Parathyroid adenoma (tissue), 2 donors: ENCODE measurements around the gene RGPD8.
"Not testable (repeated sequence)": the region's sequence is repeated elsewhere in the genome, so short reads cannot be mapped to it uniquely, and the experiment has no call there.

Experiments
- H2AFZ ChIP-seq: fragments of 300-600 bp; sonication (generic); one replicate; pipeline ENCODE4 v1.7.0; 2017; ENCODE audit warnings: antibody characterized with exemption, mild to moderate bottlenecking
- H3K27ac ChIP-seq: fragments of 300-600 bp; sonication (generic); one replicate; pipeline ENCODE4 v1.7.0; 2017
- H3K27me3 ChIP-seq: fragments of 300-600 bp; sonication (generic); one replicate; pipeline ENCODE4 v1.7.0; 2017; ENCODE audit warnings: low read length; ENCODE audit not compliant: control insufficient read depth, insufficient read depth
- H3K36me3 ChIP-seq: fragments of 300-600 bp; sonication (generic); one replicate; pipeline ENCODE4 v1.7.0; 2017; ENCODE audit warnings: low read length; ENCODE audit not compliant: control insufficient read depth, insufficient read depth
- H3K4me1 ChIP-seq: fragments of 300-600 bp; sonication (generic); one replicate; pipeline ENCODE4 v1.7.0; 2017; ENCODE audit warnings: control low read depth
- H3K4me2 ChIP-seq: fragments of 300-600 bp; sonication (generic); one replicate; pipeline ENCODE4 v1.7.0; 2017; ENCODE audit warnings: low read length
- H3K4me3 ChIP-seq: fragments of 300-600 bp; sonication (generic); one replicate; pipeline ENCODE4 v1.7.0; 2017; ENCODE audit warnings: low read depth, low read length
- H3K79me2 ChIP-seq: fragments of 300-600 bp; sonication (generic); one replicate; pipeline ENCODE4 v1.7.0; 2017; ENCODE audit warnings: control low read depth
- H3K9ac ChIP-seq: fragments of 300-600 bp; sonication (generic); one replicate; pipeline ENCODE4 v1.7.0; 2017; ENCODE audit warnings: mild to moderate bottlenecking
- H3K9me3 ChIP-seq: fragments of 300-600 bp; sonication (generic); one replicate; pipeline ENCODE4 v1.7.0; 2017; ENCODE audit warnings: low read length; ENCODE audit not compliant: control insufficient read depth
- TF ChIP-seq, protein P1 (sequence below): fragments of 300-600 bp; sonication (generic); IDR thresholded peaks from one replicate; pipeline ENCODE4 v1.7.0; 2017; ENCODE audit warnings: antibody characterized with exemption, mild to moderate bottlenecking
- donor health status: primary hyperparathyroidism.

RGPD8 gene

DNA sequence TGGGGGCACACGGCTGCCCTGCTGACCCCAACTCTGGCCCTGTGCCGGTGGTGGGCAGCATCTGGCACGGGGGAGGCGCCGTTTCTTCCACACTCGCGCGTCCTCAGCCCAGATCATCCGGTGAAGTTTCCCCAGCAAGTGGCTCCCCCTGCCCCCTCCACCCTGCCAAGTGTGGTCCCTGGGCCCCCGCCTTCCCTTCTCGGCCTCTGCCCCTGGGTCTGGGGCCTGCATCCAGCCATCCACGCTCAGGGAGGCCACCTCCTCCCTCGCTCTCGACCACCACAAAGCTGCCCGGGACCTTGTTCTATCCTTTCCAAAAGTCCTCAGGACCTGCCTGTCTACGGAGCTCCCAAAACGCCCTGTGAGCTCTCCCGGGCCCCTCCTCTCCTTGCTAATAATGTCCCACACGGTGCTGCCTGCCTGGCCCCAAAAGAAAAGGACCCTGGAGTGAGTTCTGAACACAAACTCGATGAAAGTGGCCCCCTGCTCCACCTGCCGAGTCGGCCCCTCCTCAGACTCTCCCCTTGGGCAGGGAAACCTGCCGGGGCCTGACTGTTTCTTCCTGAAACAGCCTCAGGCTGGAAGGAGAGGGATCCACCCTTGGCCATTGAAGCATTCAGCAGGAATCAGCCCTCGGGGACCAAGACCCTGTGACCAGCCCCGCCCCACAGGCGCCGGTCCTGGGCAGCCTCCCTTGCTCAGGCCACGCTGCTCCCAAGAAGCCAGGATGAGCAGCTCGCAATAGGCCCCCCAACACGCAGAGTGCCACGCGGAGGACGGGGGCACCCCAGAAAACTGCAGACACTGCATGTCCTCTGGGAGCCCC, 1.7 kb upstream of the RGPD8 start:
- not testable (repeated sequence) for H3K4me3 ChIP-seq, H3K27me3 ChIP-seq, H3K36me3 ChIP-seq, H3K9me3 ChIP-seq, H2AFZ ChIP-seq, H3K79me2 ChIP-seq, H3K4me1 ChIP-seq, H3K9ac ChIP-seq, H3K4me2 ChIP-seq, H3K27ac ChIP-seq

DNA sequence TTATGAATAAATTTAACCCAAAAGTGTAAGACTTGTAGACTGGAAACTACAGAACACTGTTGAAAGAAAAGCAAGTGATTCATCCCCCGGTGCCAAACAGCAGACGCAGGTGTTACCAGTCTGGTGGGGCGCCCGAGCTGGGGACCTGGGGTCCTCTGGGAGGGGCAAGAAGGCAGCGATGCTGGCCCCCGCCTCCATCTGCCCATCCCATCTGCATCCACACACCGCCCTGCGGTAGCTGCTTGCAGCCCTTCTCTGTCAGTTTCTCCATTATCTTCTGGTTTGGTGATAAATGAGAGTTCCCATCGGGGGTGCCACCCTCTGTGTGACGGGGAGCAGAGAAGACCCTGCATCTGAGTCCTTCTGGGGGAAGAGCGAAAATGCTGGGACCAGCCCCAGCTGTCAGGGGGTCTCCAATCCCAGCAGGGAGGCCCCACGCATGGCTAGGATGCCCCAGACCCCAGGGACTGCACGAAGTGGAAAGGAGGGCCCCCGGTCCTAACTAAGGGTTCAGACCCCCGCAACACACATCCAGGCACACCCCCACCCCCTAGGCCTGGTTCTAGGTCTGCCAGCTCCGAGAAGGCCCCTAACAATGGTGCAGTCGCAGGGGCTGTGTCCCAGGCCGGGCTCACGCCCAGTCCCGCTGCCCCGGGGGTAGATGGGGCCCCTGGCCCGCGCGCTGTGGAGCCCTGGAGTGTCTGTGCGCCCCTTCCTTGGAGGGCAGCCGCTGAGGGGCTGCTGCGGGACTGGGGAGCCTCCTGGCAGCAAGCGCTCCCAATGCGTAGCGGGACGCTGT, 686 bp upstream of the RGPD8 start:
- Histone ChIP-seq H3K4me2 (no peak overlapping the region), H2AFZ (peak overlapping the region; percentile 38), H3K27me3 (no peaks in the 10 kb centered on the region), H3K9ac (no peak overlapping the region), H3K9me3 (no peaks in the 10 kb centered on the region), H3K27ac (no peak overlapping the region), H3K4me3 (no peak overlapping the region), H3K36me3 (no peaks in the 10 kb centered on the region), H3K79me2 (peaks cover 7% of the 10 kb centered on the region), H3K4me1 (peaks cover 5% of the 10 kb centered on the region)
- TF ChIP-seq, protein P1, sequence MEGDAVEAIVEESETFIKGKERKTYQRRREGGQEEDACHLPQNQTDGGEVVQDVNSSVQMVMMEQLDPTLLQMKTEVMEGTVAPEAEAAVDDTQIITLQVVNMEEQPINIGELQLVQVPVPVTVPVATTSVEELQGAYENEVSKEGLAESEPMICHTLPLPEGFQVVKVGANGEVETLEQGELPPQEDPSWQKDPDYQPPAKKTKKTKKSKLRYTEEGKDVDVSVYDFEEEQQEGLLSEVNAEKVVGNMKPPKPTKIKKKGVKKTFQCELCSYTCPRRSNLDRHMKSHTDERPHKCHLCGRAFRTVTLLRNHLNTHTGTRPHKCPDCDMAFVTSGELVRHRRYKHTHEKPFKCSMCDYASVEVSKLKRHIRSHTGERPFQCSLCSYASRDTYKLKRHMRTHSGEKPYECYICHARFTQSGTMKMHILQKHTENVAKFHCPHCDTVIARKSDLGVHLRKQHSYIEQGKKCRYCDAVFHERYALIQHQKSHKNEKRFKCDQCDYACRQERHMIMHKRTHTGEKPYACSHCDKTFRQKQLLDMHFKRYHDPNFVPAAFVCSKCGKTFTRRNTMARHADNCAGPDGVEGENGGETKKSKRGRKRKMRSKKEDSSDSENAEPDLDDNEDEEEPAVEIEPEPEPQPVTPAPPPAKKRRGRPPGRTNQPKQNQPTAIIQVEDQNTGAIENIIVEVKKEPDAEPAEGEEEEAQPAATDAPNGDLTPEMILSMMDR = no peak

DNA sequence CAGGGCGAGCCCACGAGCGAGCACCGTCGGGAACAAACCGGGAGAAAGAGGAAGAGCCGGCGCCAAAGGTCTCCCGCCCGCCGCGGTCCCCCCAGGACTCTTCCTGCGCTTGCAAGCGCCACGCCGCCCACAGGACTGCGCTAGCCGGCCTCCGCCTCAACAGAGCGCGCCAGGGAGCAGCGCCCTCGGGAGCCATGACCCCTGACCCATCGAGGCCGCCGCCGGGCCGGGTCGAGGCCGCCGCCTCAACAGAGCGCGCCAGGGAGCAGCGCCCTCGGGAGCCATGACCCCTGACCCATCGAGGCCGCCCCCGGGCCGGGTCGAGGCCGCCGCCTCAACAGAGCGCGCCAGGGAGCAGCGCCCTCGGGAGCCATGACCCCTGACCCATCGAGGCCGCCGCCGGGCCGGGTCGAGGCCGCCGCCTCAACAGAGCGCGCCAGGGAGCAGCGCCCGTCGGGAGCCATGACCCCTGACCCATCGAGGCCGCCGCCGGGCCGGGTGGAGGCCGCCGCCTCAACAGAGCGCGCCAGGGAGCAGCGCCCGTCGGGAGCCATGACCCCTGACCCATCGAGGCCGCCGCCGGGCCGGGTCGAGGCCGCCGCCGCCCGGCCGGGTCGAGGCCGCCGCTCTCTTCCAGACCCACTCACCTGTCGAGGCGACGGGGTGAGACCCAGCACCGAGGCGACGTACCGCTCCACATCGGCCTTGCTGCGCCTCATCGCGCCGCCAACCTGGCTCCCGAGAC, 538 bp downstream of the RGPD8 start:
- Histone ChIP-seq H2AFZ (peak overlapping the region; percentile 77), H3K9ac (peak overlapping the region; percentile 11), H3K4me3 (peak overlapping the region; percentile 49), H3K27ac (peak overlapping the region; percentile 39), H3K4me2 (peak overlapping the region; percentile 53)
- not testable (repeated sequence) for H3K4me1 ChIP-seq, H3K27me3 ChIP-seq, H3K79me2 ChIP-seq, H3K9me3 ChIP-seq, H3K36me3 ChIP-seq

DNA sequence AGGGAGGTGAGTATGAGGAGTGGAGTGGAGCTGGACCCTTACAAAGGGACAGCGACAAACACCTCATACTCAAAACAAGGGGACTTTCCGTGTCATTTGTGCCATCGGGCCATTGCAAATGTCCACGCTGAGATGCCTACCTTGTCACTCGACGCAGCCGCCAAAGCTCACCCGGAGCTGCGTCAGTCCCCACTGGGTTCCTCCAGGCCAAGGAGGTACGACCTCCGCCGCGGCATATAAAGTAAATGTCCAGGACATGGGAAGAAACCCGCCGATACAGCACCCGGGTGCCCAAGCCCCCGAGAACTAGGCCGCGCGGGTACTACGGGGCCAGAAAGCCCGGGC, 1.1 kb downstream of the RGPD8 start:
- H3K27me3 ChIP-seq, H3K79me2 ChIP-seq, H3K9ac ChIP-seq, H3K9me3 ChIP-seq, H3K4me1 ChIP-seq, H3K36me3 ChIP-seq: not testable (repeated sequence)
- Histone ChIP-seq H3K27ac (peak overlapping the region; percentile 39), H3K4me3 (peak overlapping the region; percentile 49), H2AFZ (peak overlapping the region; percentile 77), H3K4me2 (peak overlapping the region; percentile 53)

DNA sequence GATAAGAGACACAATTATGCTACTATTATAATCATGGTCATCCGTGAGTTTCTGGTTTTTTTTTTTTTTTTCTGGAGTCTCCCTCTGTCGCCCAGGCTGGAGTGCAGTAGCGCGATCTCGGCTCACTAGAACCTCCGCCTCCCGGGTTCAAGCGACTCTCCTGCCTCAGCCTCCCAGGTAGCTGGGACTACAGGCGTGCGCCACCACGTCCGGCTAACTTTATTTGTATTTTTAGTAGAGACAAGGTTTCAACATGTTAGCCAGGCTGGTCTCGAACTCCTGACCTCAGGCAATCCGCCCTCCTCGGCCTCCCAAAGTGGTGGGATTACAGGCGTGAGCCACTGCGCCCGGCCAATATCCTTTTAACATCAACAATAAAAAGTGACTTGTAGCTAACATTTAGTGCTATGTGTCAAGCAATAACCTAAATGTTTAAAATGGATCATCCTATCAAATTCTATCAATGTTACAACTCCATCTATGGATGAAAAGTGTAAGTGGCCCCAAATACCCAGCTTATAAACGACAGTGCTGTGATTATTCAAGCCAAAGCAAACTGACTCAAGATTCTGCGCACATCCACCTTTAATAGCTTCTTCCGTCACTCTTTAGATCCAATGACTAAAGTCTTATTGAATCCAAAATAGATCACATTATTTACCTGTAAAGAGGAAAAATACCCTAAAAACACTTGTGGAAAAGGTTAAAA, 1.7 kb downstream of the RGPD8 start:
- H3K4me2 ChIP-seq = peak overlapping the region; percentile 53
- not testable (repeated sequence) for H2AFZ ChIP-seq, H3K27ac ChIP-seq, H3K4me1 ChIP-seq, H3K9ac ChIP-seq, H3K9me3 ChIP-seq, H3K27me3 ChIP-seq, H3K79me2 ChIP-seq, H3K36me3 ChIP-seq
- H3K4me3 ChIP-seq = peak overlapping the region; percentile 49

DNA sequence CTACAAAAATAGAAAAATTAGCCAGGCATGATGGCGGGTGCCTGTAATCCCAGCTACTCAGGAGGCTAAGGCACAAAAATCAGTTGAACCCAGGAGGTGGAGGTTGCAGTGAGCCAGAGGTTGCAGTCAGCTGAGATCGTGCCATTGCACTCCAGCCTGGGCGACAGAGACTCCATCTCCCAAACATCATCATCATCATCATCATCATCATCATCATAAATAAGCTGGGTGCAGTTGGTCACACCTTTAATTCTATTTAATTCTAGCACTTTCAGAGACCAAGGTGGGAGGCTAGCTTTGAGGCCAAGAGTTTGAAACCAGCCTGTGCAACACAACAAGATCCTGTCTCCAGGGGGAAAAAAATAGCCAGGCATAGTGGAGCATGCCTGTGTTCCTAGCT, 8.9 kb downstream of the RGPD8 start:
- H3K9ac ChIP-seq, H3K36me3 ChIP-seq, H3K4me2 ChIP-seq, H3K27me3 ChIP-seq, H3K9me3 ChIP-seq, H3K79me2 ChIP-seq, H3K27ac ChIP-seq, H3K4me3 ChIP-seq, H3K4me1 ChIP-seq, H2AFZ ChIP-seq: not testable (repeated sequence)

DNA sequence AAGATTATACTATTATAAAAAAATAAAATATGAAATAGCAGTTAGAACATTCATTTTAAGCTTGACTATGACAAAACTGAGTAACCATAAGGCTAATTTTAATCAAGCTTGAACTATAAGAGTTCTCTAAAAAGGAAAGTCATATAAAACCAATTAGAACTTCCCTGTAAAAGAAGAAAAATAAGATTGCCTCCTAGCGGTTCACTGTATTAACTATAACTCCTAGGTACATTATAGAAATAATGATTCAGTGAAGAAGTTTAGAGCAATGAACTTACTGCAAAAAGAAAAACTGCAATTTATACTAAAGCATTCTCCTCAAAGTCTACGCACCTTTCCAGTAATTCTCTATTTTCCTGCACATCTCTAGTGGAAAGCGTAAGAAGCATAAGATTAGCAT, 16.6 kb downstream of the RGPD8 start:
- not testable (repeated sequence) for H3K27me3 ChIP-seq

DNA sequence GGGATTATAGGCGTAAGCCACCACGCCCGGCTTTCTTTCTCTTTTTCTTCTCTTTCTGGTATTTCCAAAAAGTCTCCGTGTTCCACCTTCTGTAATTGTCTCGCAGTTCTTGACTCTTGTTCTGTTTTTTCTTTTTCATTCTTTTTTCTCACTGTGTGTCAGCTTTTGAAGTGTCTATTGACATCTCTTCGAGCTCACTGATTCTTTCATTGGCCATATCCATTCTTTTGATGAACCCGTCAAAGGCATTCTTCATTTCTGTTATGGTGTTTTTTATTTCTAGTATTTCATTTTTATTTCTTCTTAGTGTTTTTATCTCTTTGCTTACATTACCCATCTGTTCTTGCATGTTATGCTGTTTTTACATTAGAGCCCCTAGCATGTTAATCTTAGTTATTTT, 73.4 kb downstream of the RGPD8 start:
- not testable (repeated sequence) for H3K9me3 ChIP-seq, H3K27me3 ChIP-seq, H3K4me2 ChIP-seq, H3K36me3 ChIP-seq, H3K4me1 ChIP-seq, H3K27ac ChIP-seq, H2AFZ ChIP-seq, H3K9ac ChIP-seq, H3K79me2 ChIP-seq, H3K4me3 ChIP-seq

More for the DNA sequence above, 16.6 kb downstream of the RGPD8 start:
- not testable (repeated sequence) for H3K4me1 ChIP-seq, H2AFZ ChIP-seq, H3K9me3 ChIP-seq, H3K9ac ChIP-seq, H3K36me3 ChIP-seq, H3K27ac ChIP-seq, H3K4me2 ChIP-seq, H3K4me3 ChIP-seq, H3K79me2 ChIP-seq

DNA sequence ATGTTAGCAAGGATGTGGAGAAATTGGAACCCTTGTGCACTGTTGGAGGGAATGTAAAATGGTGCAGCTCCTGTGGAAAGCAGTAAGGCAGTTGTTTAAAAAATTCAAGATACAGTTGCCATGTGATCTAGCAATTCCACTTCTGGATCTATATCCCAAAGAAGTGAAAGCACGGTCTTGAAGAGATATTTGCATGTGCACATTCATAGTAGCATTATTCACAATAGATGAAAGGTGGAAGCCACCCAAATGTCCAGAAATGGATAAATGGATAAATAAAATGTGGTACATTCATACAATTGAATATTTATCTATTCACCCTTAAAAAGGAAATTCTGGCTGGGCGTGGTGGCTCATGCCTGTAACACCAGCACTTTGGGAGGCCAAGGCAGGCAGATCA, 79.1 kb downstream of the RGPD8 start:
- H3K36me3 ChIP-seq, H3K79me2 ChIP-seq, H2AFZ ChIP-seq, H3K4me3 ChIP-seq, H3K9ac ChIP-seq, H3K9me3 ChIP-seq, H3K4me1 ChIP-seq, H3K4me2 ChIP-seq, H3K27ac ChIP-seq, H3K27me3 ChIP-seq: not testable (repeated sequence)
